T-helper 22 cell (primary cell): ENCODE data around the gene DENND2D.
A peak's percentile ranks its signal among the peaks of the same experiment; 100 is the strongest.

Experiments
- DNase-seq: peaks from one replicate; pipeline ENCODE4 v3.0.0-alpha.2; 2020; ENCODE audit warnings: low read depth

The DENND2D gene

GRCh38 chr1:111199881-111200801, at the start of gene DENND2D:
Gene DENND2D (minus strand): TSS chr1:111200646. CDS start chr1:111200459, 187 bp downstream.
- no peak for DNase-seq

- no peak for DNase-seq
These were observed 49.5 kb upstream of the DENND2D start for GRCh38 chr1:111249960-111250359.

GRCh38 chr1:111247125-111247838, 46.8 kb upstream of the DENND2D start:
- no peak for DNase-seq

GRCh38 chr1:111242805-111243523, 42.5 kb upstream of the DENND2D start:
- no peak for DNase-seq

GRCh38 chr1:111241797-111242196, 41.4 kb upstream of the DENND2D start:
- DNase-seq = no peak

- DNase-seq = no peak
These were observed 37.8 kb upstream of the DENND2D start for GRCh38 chr1:111238056-111238795.

- DNase-seq = no peak
These were observed 36.4 kb upstream of the DENND2D start for GRCh38 chr1:111236806-111237205.

- no peak for DNase-seq
These were observed 35.9 kb upstream of the DENND2D start for GRCh38 chr1:111236379-111236778.

GRCh38 chr1:111234866-111235265, 34.4 kb upstream of the DENND2D start:
- DNase-seq = no peak

- DNase-seq = no peak
These were observed 33.8 kb upstream of the DENND2D start for GRCh38 chr1:111234258-111234657.

- DNase-seq = no peak
These were observed 31.7 kb upstream of the DENND2D start for GRCh38 chr1:111232134-111232533.

GRCh38 chr1:111228748-111229126, 28.3 kb upstream of the DENND2D start:
- no peak for DNase-seq

GRCh38 chr1:111227851-111228747, 27.7 kb upstream of the DENND2D start:
- no peak for DNase-seq

GRCh38 chr1:111227434-111227833, 27.0 kb upstream of the DENND2D start, which contains the start of gene CHI3L2:
Gene CHI3L2 (plus strand): TSS chr1:111227713. CDS start chr1:111227730, 17 bp downstream.
- DNase-seq = no peak

- DNase-seq = no peak
These were observed 25.4 kb upstream of the DENND2D start for GRCh38 chr1:111225717-111226400.

- DNase-seq = no peak
These were observed 24.6 kb upstream of the DENND2D start for GRCh38 chr1:111225091-111225490.

GRCh38 chr1:111223126-111223685, 22.8 kb upstream of the DENND2D start:
- DNase-seq = no peak

GRCh38 chr1:111222308-111223125, 22.1 kb upstream of the DENND2D start:
- DNase-seq = peak; percentile 40
